Measurements from ENCODE around the gene NLGN1.

DNA sequence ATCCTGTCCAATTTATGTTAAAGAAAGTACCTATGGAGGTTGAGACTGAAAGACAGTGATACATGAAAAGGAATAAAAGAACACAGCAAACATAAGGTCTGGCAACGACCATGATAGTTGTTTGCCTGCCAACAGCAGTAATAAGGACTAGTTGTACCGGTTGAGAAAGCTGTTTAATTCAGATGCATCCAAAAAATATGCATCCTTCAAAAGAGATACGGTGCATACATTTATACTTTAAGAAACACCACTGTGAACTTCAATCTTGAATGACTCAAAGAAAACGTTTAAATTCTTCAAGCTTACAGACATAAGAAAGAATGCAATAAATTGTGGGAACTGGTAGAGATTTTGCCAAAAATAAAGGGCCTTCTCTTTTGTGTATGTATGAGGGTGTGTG is 492.1 kb downstream of the NLGN1 start:
- TF ChIP-seq BHLHE40 (IDR thresholded peaks at IDR 0.05; ENCODE audit: low read length) (no peak), ZNF430 (CRISPR knock-in tag; IDR thresholded peaks at IDR 0.05) (no peak), ZFX (CRISPR knock-in tag; IDR thresholded peaks at IDR 0.05; ENCODE audit: low read depth) (no peak), EP300 (IDR thresholded peaks at IDR 0.05; ENCODE audit: low read depth in 2 of 2, low read length in 2 of 2) (no peak), EP300 (CRISPR knock-in tag; IDR thresholded peaks at IDR 0.05; ENCODE audit: borderline replicate concordance) (no peak), TAF1 (CRISPR knock-in tag; IDR thresholded peaks at IDR 0.05) (no peak), CCDC6 (CRISPR knock-in tag; IDR thresholded peaks at IDR 0.05) (no peak), MAFK (conservative IDR thresholded peaks at IDR 0.05 in 1 of 2, IDR thresholded peaks at IDR 0.05 in 1 of 2; ENCODE audit: low read length in 2 of 2) (no peak), ESRRA (CRISPR knock-in tag; IDR thresholded peaks at IDR 0.05; ENCODE audit: low read depth) (no peak), ZNF703 (CRISPR knock-in tag; IDR thresholded peaks at IDR 0.05; ENCODE audit: borderline replicate concordance) (no peak), POLR2A (IDR thresholded peaks at IDR 0.05; ENCODE audit: insufficient read depth in 1 of 2, low read depth in 2 of 2, low read length in 2 of 2) (no peak)
- TF ChIP-seq, protein P1, sequence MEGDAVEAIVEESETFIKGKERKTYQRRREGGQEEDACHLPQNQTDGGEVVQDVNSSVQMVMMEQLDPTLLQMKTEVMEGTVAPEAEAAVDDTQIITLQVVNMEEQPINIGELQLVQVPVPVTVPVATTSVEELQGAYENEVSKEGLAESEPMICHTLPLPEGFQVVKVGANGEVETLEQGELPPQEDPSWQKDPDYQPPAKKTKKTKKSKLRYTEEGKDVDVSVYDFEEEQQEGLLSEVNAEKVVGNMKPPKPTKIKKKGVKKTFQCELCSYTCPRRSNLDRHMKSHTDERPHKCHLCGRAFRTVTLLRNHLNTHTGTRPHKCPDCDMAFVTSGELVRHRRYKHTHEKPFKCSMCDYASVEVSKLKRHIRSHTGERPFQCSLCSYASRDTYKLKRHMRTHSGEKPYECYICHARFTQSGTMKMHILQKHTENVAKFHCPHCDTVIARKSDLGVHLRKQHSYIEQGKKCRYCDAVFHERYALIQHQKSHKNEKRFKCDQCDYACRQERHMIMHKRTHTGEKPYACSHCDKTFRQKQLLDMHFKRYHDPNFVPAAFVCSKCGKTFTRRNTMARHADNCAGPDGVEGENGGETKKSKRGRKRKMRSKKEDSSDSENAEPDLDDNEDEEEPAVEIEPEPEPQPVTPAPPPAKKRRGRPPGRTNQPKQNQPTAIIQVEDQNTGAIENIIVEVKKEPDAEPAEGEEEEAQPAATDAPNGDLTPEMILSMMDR (CRISPR knock-in tag; IDR thresholded peaks at IDR 0.05) = no peak
- TF ChIP-seq, protein P2, sequence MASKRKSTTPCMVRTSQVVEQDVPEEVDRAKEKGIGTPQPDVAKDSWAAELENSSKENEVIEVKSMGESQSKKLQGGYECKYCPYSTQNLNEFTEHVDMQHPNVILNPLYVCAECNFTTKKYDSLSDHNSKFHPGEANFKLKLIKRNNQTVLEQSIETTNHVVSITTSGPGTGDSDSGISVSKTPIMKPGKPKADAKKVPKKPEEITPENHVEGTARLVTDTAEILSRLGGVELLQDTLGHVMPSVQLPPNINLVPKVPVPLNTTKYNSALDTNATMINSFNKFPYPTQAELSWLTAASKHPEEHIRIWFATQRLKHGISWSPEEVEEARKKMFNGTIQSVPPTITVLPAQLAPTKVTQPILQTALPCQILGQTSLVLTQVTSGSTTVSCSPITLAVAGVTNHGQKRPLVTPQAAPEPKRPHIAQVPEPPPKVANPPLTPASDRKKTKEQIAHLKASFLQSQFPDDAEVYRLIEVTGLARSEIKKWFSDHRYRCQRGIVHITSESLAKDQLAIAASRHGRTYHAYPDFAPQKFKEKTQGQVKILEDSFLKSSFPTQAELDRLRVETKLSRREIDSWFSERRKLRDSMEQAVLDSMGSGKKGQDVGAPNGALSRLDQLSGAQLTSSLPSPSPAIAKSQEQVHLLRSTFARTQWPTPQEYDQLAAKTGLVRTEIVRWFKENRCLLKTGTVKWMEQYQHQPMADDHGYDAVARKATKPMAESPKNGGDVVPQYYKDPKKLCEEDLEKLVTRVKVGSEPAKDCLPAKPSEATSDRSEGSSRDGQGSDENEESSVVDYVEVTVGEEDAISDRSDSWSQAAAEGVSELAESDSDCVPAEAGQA (IDR thresholded peaks at IDR 0.05; ENCODE audit: low read depth) = no peak
- TF ChIP-seq, protein P2 (CRISPR knock-in tag; IDR thresholded peaks at IDR 0.05; ENCODE audit: borderline replicate concordance) = no peak
